GM19193 (cell line): Measurements from ENCODE around the gene MCM7.

Experiments used
- POLR2A ChIP-seq: IDR thresholded peaks from 4 replicates; pipeline ENCODE4 v1.6.1; 2011; ENCODE audit not compliant: insufficient read depth, insufficient read length; ENCODE audit errors: extremely low read depth

MCM7 gene

DNA sequence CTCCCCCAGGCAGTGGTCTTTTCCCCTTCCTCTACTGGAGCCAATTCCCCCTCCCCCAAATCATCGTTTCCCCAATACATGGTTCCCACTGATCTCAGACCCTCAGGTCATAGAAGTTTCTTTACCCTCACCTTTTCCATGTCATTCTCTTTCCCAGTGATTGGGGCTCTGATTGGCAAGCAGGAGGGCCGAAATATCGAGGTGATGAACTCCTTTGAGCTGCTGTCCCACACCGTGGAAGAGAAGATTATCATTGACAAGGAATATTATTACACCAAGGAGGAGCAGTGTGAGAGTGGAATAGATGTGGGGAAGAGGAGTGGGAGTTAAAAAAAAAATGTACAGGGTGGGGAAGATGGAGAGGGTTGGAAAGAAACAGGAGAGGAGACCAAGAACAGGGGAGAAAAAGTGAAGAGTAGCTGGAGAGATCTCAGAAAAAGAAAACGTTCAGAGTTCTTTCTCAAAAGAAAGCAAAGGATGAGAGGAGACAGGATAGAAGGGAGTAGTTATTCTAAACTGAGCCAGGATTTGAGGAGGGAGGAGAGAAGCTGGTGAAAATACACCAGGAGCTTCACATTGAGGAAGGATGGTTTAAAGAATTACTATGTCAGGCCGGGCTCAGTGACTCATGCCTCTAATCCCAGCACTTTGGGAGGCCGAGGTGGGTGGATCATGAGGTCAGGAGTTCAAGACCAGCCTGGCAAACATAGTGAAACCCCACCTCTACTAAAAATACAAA, 11.6 kb downstream of the MCM7 start:
- TF ChIP-seq POLR2A = no peak

- TF ChIP-seq POLR2A = peak; percentile 95
These were observed 12.4 kb downstream of the MCM7 start, which contains the start of gene COPS6 for GRCh38 chr7:100088621-100089457. Gene COPS6 (plus strand): TSS chr7:100088969. CDS start chr7:100088991, 22 bp downstream.

DNA sequence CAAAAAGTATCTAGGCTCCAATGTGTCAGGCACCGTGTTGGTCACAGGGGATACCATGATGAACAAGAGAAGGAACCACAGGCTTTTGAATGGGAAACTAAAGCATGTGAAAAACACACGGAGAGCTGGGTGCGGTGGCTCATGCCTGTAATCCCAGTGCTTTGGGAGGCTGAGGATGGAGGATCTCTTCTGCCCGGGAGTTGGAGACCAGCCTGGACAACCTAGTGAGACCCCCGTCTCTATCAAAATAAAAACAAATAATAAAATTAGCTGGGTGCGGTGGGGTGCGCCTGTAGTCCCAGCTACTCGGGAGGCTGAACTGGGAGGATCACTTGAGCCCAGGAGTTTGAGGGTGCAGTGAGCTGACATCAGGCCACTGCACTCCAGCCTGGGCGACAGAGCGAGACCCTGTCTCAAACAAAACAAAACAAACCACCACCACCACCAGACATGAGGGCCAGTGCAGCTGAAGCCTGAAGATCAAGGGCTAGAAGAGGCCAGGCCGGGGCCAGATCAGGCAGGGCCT, 13.0 kb downstream of the MCM7 start:
- no peak for TF ChIP-seq POLR2A

DNA sequence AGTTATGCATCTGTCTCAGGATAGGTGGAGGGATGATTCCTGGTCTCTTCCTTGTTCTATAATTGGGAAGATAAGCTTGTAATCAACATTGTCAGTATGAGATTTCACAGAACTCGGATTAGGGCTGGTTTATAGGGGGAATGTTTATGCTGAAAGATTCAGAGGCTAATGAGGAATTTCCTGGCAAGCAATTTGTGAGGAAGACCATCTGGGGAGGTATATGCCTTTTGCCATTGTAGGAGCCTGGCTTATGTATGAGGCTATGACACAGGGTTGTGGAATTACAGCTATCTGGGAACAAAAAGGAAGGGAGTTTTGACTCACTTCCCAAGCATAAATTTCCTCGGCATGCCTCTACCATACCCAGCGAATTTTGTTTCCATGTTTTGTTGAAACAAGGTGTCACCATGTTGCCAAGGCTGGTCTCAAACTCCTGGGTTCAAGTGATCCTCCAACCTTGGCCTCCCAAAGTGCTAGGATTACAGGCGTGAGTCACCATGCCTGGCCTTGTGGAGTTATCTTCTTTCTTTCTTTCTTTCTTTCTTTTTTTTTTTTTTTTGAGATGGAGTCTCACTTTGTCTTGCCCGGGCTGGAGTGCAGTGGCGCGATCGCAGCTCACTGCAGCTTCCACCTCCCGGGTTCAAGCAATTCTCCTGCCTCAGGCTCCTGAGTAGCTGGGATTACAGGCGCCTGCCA, 14.0 kb downstream of the MCM7 start:
- TF ChIP-seq POLR2A = no peak

DNA sequence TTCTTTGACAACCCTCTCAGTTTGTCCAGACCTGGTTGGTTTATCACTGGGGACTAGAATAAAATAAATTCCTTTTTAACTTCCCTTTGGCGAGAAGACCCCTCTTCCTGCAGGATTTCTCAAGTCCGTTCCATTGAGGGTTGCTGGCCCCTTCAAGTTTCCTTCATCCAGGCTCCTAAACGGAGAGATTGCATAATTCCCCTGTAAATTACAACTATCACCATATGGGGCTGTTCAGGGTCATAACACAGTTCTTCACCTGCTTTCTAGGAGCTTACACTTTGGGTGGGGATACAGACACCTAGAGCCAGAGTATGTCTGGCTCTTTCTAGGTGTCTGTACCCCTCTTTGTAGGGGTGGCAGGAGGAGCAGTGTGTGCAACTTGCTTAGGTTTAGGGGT, 15.7 kb downstream of the MCM7 start:
- TF ChIP-seq POLR2A = no peak

DNA sequence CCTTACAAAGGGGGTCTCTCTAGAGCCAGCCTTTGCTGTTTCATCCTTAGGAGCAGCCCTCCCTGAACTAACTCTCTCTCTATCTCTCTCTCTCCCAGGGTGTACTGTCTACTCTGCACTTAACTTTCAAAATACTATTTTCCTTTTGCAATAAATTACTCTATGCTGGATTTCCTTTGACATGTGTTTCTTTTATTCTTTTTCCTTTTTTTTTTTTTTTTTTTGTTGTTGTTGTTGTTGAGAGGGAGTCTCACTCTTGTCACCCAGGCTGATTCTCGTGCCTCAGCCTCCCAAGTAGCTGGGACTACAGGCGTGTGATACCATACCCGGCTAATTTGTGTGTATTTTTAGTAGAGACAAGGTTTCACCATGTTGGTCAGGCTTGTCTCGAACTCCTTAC, 18.2 kb downstream of the MCM7 start:
- TF ChIP-seq POLR2A = no peak

DNA sequence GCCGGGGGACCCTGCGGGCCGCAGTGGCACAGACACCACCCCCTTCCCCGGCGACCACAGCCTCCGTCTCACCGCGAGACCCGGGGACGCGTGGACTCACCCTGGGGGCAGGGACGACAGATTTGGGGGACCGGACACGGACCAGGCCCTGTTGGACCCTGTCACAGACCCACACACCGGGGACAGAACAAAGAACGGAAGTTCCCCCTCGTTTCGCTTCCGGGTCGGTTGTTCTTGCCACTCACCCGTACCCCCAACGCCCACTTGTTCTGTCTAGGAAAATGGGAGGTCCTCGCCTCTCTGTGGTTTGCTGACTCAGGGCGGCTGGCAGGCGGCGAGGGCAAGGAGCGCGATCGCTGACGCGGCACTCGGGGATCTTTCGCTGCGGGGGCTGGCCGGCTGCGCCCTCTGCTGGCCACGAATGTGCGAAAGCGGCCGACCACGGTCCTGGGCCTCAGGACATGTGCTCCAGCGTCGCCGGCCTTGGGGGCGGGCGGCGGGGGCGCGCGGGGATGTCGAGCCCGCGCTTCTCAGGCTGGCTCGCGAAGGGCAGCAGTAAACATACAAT, 19.6 kb downstream of the MCM7 start, which contains the start of gene ZNF3:
ZNF3 (minus strand) TSS at position 189 of the 568 bp plus-strand sequence. CDS start 4,366 bp downstream, outside the sequence.
- peak; percentile 88 for TF ChIP-seq POLR2A

DNA sequence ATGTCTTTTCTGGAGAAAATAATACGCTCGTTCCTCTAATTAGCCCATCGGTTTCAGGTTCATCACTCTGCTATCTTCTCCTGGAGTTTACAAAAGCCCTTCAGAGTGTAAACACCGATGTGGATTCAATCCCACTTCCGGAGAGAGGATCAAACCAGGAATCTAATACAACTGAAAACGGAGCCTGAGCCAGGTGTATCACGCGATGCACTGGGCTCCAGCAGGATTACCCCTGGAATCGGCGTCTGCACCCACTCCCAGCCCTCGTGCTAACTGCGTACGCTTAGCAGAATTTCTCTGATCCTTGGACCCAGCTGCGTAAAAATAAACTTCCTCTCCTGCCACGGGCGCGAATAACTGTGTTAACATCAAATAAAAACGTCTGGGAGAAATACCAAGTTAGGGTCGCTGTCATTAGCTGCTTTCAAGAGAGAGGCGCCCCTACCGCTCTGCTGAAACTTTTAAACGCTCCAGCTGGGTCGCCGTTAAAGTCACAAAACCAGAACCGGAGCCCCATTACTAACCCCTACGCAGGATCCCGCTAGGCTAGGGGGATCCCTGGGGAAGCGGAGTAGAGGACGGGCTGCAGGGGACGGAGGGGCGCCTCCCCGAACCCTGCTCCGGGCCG, 20.2 kb downstream of the MCM7 start:
- no peak for TF ChIP-seq POLR2A

GRCh38 chr7:100079024-100079560, 22.1 kb downstream of the MCM7 start:
- no peak for TF ChIP-seq POLR2A

DNA sequence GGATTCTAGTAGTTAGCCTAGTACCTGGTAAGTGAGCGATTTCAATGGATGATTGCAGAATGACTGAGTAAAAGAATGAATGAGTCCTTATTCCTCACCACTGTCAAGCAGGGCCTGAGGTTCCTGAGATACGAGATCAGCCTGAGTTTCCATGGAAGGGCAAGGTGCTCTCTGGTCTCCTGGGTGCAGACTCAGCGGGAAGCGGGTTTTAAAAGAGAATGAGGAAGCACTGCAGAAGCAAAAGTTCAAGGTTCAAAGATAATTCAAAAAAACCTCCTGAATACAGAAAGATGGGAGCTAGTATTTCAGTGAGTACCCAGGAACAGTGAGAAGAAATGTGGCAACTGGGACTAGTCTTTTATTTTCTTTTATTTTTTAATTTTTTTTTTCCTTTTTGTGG, 24.0 kb downstream of the MCM7 start:
- no peak for TF ChIP-seq POLR2A

- no peak for TF ChIP-seq POLR2A
These were observed 25.8 kb downstream of the MCM7 start for GRCh38 chr7:100075418-100075817.

DNA sequence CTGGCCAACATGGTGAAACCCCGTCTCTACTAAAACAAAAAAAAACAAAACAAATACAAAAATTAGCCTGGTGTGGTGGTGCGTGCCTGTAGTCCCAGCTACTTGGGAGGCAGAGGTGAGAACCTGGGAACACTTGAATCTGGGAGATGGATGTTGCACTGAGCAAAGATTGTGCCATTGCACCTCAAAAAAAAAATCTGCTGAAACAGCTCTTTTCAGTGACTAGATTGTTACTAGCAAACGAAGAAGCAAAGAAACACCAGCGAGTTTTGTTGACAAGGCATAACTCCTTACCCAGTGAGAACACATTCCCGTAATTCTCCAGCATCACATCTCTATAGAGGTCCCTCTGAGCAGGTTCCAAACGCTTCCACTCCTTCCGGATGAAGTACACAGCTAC, 26.4 kb downstream of the MCM7 start:
- TF ChIP-seq POLR2A = no peak

GRCh38 chr7:100072462-100072861, 28.7 kb downstream of the MCM7 start:
- no peak for TF ChIP-seq POLR2A
